HG02938 (cell line): ENCODE measurements around the gene AMPD2.

Experiments used
- ATAC-seq: cut with Tn5 transposase; IDR thresholded peaks from one replicate; pipeline ENCODE4 v1.9.1; 2021; ENCODE audit warnings: mild to moderate bottlenecking, moderate library complexity; ENCODE audit not compliant: unreplicated experiment

AMPD2 gene

DNA sequence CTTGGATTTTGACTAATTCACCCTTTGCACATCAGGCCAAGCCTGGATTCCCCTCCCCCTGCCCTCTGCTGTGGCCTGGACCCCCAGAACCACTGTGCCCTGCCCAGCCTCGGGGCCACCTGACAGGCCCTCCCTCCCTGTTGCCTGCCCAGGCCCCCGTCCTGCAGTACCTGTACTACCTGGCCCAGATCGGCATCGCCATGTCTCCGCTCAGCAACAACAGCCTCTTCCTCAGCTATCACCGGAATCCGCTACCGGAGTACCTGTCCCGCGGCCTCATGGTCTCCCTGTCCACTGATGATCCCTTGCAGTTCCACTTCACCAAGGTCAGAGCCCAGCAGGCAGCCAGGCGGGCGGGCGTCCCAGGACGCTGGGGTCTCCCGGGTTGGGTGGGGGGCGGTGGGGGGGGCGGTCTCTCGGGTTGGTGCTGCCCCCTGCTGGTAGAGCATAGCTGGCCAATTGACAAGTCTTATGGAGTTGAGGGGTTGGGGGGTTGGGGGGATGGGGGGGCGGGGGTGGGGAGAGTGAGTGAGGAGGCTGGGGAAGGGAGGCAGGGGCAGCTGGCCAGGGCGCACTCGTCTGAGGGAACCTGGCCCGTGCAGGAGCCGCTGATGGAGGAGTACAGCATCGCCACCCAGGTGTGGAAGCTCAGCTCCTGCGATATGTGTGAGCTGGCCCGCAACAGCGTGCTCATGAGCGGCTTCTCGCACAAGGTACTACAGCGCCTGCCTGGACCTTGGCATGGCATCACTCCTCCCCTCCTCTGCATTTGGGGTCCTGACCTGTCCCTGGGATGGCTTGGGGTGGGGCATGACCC, 10.7 kb downstream of the AMPD2 start:
- ATAC-seq: no peak

DNA sequence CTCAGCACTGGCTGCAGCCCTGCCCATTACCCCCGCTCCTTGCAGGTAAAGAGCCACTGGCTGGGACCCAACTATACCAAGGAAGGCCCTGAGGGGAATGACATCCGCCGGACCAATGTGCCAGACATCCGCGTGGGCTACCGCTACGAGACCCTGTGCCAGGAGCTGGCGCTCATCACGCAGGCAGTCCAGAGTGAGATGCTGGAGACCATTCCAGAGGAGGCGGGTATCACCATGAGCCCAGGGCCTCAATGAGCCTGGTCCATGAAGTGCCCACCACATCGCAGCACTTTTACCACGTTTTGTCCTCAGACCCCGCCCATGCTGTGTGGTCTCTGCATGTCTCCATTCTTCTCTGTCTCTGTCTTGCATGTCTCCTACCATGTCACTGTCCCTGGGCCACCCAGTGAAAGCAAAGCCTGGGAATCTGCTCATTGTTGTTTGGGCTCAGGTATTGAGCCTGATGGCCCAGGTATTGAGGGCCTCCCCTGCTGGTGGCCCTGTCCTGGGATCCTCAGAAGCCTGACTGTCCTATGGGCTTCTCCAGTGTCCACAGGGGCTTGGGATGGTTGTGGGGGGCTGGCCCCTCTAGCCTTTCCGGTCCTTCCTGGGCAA, 11.4 kb downstream of the AMPD2 start:
- ATAC-seq: no peak

DNA sequence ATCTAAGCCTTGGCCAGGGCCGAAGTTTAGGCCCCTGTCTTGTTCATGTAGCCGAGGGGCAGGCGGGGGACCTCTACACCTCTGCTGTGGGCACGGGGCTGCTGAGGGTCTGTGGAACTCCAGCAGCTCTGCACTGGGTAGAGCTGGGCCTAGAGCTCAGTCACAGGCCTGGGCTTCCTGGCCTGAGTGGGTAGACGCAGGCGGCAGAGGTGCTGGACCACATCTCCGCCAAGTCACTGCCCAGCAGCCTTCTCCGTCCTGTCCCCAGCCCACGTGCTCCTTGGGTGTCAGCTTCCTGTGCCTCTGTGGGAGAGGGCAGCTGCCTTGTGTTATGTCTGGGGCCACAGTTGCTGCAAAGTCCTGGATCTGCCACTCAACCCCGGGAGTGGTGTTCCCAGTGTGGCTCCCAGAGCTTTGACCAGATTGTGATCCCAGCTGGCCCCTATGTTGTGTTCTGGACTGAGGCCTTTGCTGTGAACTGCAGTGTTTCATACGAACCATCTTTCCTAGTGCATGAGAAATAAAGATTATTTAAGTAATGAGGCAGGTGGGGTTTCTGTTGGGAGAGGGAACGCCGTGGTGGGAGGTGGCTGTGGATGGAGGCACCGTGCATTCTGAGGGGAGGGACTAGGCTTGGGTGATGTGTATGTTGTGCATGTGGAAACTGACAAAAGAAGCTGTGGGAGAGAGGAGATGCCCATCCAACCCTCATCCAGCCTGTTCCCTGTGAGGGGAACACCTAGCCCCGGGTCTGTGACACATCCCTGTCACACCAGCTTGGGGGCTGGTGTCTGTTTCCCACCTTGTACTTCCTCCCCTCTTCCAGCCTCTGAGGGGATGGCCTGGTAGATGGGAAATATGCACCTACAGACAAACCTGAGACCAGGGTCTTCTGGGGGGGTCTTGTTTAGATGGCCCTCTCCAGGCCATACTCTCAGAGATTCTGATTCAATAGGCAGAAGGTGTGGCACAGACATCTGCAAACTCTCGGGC, 12.2 kb downstream of the AMPD2 start:
- no peak for ATAC-seq

DNA sequence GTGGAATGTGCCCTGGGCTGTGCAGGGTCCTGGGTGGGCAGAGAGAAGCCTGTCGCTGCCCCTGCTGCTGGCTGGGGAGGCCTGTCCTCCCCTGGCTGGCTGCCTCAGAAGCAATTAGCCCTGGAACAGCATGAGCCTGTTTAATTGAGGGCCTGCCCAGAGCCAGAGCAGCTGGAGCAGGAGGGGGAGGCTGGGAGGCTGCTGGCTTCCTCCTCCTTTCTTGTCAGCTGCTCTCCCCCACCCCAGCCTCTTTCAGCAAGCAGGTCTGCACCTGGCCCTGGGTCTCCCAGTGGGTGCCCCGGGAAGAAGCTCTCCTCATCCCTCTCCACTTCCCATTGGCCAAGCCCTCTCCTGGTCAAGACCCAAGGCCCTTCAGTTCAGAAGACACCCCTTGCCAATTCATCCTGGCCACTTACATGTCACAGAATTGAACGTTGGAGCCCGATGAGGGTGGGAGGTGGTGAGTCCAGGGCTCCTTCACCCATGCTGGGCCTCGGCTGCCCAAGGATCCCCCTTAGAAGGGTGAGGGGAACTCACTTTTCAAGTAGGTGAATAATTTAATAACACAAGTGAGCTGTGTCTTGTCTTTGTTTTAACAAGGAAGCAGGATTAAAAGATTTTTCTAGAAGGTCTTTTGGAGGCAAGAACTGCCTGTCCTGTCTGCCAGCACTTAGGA, 13.2 kb downstream of the AMPD2 start:
- ATAC-seq: no peak

DNA sequence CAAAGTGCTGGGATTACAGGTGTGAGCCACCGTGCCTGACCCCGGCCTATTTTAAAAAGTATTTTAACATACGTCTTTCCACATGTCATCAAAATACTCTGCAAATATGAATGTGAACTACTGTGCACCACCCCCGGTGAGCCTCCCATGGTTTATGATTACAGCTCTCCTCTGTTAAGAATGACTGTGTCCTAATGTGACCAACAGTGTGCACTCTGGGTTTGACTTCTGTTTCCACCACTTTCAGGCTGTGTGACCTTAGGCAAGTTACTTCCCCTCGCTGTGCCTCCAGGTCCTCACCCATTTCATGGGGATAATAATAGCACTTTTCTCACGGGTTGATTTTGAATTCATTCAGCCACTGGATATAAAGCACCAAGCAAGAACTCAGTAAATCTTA, 14.7 kb downstream of the AMPD2 start:
- ATAC-seq: no peak

DNA sequence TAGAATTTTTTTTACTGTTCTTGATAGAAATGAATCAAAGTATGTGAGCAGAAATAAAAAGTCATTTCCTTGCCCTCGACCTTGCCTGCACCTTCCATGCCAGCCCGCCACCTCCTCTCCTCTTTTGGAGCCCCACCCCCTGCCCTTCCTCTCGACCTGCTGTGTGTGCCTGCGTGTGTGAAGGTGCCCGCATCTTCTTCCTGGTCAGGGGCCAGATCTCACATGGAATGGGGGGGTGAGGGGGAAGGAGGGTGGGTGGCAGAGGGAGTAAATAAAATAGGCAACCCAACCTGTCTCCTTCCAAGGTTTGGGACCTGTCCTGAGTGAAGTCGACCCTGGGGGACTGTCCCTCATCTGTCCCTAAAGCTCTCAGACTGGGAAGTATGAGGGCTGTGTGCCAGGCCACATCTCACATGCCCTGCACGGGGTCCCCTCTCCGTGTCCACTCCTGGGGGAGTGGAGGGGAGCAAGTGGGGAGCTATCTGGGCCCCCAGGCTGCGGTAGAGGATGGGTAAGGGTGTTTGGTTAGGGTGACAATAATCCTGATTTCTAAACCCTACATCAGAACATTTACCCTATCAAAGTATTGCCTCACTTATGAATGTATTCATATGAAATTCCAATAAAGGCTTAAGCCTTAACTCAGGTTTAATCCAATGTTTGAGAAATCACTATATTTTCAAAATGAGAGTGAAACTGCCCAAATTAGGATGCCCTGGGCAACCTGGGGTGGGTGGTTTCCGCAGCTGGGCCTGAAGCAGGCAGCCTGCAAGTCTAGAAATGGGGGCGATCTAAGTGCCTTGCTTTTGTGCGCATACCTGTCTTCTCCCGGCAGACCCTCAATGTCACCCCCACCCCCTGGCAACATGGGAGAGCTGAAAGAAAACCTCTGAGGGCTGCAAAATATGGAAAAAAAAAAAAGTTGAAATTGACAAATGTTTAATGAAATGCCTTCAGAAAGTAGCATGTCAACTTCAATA, 15.4 kb downstream of the AMPD2 start:
- no peak for ATAC-seq

DNA sequence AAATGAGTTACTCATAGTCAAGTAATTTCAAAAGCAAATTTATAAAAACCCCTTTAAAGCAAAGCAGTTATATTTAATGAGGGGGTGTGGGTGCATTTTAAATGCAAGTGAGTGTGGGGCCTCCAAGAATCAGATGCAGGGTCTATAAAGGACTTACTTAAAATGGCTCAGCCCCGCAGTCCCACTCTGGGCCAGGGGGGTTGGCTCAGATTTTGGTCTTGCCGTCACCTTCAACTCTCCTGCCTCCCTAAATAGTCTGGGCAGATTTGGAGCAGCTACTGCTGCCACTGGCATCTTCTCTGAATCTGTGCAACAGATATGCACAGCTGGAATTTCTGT, 16.2 kb downstream of the AMPD2 start:
- no peak for ATAC-seq

DNA sequence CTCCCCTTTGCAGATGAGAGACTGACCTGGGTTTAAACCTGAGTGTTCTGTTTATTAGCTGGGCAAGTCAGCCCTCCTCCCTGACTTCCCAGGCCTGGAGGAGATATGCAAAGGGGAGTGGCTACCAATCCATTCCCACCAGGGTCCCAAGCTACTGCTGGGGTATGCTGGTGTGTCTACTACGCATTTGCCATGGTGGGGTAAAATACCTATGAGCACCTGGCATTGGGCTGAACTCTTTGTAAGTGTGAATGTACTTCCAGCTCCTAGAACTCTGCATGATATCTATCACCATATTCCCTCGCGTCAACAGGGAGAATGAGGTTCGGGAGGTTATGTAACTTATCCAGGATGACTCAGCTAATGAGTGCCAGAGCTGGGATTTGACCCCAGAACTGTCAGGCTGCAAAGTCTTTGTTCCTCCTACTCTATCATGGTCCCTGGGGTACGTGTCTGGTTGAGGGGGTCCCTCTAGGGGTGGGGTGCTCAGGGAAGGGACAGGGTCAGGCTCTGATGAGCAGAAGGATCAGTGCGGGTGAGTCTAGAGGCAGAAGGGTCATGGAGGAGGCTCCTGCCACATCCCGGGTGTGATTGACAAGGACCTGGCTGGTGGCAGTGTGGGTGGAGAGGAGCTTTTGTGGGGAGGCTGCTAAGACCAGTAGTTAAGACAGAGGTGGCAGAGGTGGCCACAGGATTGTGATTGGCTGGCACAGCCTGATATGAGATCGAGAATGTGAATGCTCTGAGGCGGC, 16.7 kb downstream of the AMPD2 start:
- no peak for ATAC-seq

DNA sequence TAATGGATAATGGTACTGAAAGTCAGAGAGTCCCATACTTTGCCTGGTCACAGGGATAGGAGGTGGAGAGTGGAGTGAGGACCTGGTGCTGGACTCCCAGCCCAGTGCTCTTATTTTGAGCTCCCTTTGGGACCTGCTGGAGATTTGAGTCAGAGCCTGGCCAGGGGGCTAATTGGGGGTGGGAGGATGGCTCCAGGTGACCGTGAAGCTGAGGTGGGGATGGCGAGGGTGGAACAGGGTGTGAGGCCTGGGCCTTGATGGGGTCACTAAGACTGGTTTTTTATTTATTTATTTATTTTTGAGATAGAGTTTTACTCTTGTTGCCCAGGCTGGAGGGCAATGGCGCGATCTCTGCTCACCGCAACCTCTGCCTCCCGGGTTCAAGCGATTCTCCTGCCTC, 17.8 kb downstream of the AMPD2 start:
- ATAC-seq: no peak

DNA sequence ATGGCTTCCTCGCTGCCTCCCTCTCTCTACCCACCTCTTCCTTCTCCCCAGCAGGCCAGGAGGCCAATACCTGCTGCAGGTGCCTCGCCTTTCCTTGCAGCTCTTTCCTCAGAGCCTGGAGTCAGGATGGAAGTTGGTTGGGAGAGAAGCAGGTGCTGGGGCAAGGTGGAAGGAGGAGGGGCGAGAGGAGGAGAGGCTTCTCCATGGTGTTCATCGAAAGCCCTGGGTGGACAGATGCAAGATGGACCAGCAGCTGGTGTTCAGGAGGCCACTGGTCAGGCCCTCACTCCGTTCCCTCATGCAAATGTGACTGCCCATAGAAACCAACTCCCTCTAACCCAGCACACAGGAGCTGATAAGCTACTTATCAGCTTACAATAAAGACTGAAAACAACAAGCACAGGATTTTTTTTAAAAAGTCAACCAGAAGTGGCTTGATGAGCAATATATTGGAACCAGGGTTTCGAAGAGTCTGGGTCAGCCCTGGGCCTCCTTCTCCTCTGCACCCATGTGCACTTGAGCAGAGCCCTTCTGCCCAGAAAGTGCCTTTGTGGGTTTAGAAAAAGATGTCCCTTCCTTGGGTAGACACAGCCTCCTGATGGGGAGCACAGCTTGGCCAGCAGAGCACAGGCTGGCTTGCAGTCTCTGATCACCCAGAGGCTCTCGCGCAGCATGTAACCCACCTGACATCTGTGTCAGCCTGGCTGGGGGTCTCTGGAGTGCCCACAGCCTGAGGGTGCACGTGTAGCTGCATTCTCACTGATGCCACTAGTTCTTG, 19.6 kb downstream of the AMPD2 start:
- no peak for ATAC-seq

DNA sequence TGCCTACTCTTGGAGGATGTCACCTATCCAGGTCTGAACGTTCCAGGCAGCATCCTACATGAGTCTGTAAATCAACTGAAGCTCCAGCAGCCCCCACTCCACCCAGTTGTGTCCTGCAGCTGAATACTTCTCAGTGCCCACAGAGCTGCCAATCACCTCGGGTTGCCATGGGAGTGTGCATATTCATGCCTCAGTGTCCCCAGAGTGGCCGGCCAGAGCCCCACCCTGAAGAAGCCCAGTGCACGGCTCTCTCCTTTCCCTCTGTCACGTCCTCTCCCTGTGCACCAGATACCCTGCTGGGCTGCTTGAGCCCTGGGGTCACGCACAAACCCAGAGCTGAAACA, 20.2 kb downstream of the AMPD2 start:
- ATAC-seq: no peak

DNA sequence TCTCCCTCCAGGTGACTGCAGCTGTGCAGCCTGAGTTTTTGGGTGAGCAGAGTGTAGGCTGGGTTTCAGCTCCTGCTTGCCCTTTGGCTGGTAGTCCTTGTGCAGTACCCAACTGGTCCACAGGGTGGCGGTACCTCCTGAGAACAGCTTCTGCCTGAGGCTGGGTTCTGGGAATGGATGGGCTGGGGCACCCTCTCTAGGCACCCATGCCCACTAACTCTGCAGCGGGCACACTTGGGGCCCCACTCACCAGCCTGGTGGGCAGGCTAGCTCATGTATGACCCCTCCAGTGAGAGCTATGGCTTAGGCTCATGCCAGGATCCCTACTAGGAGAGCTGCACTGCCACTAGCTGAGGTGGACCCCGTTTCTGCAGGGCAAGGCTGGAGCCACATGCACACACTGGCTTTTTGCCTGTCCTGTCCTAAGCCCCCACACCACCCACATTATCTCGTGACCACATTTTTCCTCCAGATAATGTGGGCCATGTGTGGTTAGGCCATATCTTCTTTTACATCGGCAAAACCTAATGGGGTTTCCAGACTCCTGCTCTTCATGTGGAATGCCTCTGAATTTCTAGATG, 20.7 kb downstream of the AMPD2 start:
- peak; percentile 56 for ATAC-seq

DNA sequence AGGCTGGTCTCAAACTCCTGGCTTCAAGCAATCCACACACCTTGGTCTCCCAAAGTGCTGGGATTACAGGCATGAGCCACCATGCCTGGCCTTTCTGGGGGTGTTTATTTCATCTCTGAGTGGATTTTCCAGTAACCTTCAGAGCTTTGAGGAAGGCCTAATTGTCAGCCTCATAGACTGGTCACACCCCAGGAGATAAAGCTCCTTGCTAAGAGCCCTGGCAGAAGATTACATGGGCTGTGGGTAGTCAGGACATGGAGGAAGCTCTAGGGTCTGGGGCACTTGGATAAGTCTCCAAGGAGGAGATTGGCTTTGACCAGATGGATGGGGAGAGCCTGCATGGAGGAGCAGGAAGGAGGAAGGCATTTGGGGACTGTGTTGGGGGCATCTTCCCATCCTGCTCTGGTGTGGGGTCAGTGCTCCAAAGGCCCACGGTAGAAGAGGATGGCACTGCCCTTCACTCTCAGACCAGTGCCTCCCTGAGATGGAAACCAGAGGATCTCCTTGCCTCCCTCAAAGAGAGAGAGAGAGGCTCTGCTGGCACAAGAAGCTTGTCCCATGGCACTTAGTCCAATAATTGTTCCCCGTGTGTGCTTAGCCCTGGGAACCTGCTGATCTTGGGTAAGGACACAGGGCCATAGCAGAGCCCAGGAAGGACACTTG, 21.6 kb downstream of the AMPD2 start:
- ATAC-seq: no peak

DNA sequence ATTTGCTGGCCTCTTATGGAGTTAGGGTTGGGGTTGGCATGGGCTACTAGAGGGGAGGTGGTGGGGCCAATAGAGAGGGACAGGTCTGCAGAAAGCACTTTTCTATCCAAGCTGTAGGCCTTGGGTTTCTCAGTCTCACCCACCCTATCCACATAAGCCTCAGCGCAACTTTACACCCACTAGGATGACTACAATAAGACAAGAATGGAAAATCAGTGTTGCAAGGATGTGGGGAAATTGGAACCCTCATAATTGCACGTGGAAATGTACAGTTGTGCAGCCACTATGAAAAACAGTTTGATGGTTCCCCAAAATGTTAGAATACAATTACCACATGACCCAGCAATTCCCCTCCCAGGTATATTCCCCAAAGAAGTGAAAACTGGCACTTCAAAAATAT, 22.2 kb downstream of the AMPD2 start:
- ATAC-seq: no peak

DNA sequence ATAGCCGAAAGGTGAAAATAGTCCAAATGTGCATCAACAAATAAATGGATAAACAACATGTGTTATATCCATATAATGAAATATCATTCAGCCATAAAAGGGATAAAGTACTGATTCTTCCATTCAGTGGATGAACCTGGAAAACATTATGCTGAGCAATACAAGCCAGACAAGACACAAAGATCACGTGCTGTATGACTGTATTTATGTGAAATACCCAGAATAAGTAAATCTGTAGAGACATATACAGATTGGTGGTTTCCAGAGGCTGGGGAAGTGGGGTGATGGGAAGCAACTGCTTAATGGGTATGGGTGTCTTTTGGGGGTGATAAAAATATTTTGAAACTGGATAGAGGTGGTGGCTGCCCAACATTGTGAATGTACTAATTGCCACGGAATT, 23.0 kb downstream of the AMPD2 start:
- no peak for ATAC-seq

DNA sequence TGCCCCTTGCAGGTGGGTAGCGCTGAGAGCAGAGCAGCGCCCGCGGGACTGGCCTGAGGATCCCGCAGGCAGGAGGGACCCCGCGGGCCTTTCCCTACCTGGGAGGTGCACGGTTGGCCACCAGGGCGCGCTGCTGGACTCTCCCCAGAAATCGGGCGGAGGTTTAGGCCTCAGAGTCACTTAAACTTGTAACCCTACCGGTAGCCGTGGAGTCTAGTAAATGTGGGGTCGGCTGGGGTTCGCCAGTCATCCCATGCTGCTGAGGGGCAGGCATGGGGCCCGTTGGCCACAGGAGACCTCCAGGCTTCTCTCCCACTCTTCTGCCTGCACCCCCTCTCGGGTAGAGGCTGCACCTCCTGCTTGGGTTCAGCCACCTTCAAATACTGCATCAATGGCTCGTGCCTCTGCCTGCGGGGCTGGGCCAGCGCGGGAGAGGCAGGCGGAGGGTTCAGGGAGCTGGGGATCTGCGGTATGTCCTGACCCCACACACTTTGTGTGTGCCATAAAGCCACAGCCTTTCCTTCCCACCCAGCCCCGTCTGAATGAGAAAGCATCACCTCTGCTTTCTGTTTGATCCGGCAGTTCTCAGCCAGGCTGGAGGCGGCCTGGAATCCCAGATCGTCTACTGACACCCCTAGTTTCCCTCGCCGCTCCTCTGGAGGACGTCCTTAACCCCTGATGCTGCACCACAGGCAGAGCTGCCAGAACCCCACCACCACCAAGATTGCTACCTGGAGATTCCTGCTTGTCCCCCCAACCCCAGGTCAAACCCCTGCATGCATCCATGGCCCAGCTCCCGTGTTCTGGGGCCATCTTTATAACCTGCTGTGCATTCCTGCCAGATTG, 24.0 kb downstream of the AMPD2 start:
- peak; percentile 78 for ATAC-seq

DNA sequence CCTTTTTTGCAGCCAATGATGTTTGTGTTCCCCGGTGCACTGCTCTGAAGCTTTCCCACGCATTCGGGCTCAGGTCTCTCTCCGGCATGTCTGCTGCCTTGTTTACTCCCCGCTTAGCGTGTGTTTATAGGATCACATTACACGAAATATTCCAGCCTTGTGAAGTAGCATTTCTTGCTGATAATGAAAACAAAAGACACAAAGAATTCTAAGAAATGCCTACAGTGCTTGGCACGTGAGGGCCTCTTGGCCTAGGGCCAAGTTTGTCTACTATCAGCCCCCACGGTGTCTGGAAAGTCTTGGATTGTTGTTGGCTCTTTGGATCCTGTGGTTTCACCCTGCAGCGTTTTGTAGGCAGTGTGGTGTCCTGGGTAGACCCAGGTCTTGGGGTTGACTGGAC, 25.0 kb downstream of the AMPD2 start:
- no peak for ATAC-seq
